ENCODE results near the gene FBXL7.

FBXL7 gene

DNA sequence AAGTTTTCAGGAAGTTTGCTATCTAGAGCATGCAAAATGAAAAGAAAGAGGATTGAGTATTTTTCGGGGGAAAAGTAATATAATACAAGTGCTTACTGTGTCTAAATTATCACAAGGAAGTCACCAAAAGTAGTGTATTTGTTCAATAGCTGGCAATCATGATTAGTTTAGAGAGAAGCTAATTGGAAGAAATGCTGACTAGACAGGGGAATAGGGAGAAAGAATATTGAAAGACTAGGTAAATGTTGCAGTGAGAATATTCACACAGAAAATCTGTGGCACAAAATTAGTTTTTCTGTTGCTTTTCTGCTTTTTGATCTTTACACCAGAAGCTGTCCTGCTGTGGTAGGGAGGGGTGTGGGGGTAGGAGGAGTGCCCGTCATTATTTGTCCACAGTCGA, 440.9 kb downstream of the FBXL7 start:
- DNase-seq (ENCODE audit: low spot score): no peak
- TF ChIP-seq, protein P1, sequence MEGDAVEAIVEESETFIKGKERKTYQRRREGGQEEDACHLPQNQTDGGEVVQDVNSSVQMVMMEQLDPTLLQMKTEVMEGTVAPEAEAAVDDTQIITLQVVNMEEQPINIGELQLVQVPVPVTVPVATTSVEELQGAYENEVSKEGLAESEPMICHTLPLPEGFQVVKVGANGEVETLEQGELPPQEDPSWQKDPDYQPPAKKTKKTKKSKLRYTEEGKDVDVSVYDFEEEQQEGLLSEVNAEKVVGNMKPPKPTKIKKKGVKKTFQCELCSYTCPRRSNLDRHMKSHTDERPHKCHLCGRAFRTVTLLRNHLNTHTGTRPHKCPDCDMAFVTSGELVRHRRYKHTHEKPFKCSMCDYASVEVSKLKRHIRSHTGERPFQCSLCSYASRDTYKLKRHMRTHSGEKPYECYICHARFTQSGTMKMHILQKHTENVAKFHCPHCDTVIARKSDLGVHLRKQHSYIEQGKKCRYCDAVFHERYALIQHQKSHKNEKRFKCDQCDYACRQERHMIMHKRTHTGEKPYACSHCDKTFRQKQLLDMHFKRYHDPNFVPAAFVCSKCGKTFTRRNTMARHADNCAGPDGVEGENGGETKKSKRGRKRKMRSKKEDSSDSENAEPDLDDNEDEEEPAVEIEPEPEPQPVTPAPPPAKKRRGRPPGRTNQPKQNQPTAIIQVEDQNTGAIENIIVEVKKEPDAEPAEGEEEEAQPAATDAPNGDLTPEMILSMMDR (IDR thresholded peaks at IDR 0.05; ENCODE audit: borderline replicate concordance, control extremely low read depth, extremely low read depth, insufficient read depth, missing control alignments): no peak
- in situ Hi-C loops (cut with MboI; ENCODE audit: low sequenced_read_pairs, unreplicated experiment): no loop called here

DNA sequence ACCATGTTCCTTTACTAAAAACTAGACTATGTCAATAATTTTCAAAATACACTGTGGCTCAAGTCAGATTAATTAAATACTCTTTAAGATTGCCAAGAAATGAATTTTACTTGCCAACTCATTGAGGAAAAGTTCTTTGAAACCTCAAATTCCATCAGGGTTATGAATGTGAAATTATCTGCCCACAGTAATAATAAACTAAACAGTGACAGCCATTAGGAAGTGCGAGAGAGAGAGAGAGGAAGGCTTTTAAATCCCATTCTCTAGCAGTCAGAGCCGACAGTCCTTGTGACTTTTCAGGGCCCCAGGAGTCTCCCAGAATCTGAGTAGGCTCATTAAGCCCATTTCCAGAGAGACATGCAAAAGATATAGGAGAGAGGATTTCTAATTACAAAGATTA, 443.5 kb downstream of the FBXL7 start:
- in situ Hi-C loops (cut with MboI; ENCODE audit: low sequenced_read_pairs, unreplicated experiment): no loop called here
- TF ChIP-seq, protein P1 (IDR thresholded peaks at IDR 0.05; ENCODE audit: borderline replicate concordance, control extremely low read depth, extremely low read depth, insufficient read depth, missing control alignments): no peak
- DNase-seq (ENCODE audit: low spot score): no peak

DNA sequence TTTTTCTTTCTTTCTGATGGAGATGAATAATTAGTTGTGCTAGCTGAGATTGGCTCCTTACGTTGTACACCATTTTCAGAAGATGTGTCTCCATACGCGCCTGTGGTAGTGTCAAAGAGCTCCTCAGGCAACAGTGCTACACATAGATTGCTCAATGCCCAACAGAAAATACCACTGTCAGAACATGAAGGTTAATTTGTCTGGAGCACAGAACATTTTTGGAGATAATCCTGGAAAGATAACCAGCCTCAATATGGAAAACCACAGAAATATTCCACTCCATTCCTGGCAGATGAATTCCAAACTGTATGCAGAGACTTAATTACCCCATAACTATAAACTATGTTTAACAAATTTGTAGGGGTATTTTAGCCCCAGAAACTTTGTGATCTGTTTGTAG, 446.0 kb downstream of the FBXL7 start:
- in situ Hi-C loops (cut with MboI; ENCODE audit: low sequenced_read_pairs, unreplicated experiment): no loop called here
- TF ChIP-seq, protein P1 (IDR thresholded peaks at IDR 0.05; ENCODE audit: borderline replicate concordance, control extremely low read depth, extremely low read depth, insufficient read depth, missing control alignments): no peak

DNA sequence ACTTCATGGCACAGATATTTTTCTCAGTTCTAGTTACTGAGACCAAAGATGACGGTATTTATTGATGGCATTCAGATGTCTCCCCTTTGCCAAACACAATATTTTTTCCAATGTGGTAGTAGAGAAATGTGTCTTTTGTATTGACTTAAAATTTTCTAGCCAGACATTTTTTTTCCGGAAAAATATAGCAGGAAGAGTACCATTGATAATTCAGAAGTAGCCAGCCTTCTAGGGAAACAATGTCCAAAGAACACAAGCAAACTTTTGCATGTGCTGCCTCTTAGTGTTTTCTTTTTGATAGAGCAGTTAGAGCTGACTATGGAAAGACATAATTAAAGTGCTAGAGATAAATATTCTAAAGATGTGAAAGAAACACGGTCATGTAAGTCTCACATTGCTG, 448.2 kb downstream of the FBXL7 start:
- TF ChIP-seq, protein P1 (IDR thresholded peaks at IDR 0.05; ENCODE audit: borderline replicate concordance, control extremely low read depth, extremely low read depth, insufficient read depth, missing control alignments): no peak
- in situ Hi-C loops (cut with MboI; ENCODE audit: low sequenced_read_pairs, unreplicated experiment): no loop called here
- no peak for DNase-seq (ENCODE audit: low spot score)

More for the DNA sequence above, 446.0 kb downstream of the FBXL7 start:
- DNase-seq (ENCODE audit: low spot score): no peak

DNA sequence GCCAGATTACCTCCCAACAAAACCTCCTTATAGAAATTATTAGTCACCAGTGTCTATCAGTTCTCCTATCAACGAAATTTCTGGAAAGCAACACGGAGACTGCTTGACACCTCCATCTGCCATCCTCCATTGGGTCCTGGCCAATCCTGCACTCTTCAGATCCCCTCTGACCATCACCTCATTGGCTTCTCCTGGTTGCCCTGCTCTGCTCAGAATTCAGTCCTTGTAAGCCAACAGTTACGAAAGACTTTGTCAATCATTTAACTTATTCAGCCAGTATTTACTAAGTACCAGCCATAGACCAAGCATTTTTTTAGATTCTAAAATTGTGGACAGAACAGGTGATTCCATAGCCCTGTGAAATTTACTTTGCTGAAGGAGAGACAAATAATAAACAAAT, 451.1 kb downstream of the FBXL7 start:
- no peak for DNase-seq (ENCODE audit: low spot score)

DNA sequence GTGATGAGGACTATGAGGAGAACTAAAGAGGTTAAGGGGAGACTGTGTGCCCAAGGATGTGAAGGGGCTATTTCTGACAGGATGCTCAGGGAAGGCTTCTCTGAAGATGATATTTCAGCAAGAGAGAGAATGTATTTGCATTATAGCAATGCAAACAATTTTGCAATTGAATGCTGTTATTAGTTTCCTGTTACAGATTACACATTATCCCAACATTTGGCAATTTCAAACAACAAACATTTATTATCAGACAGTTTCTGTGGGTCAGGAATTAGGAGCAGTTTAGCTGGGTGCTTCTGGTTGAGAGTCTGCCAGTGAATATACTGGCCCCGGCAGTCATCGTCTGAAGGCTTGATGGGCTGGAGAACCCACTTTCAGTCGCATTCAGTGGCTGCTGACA, 451.6 kb downstream of the FBXL7 start:
- DNase-seq (ENCODE audit: low spot score): no peak
- TF ChIP-seq, protein P1 (IDR thresholded peaks at IDR 0.05; ENCODE audit: borderline replicate concordance, control extremely low read depth, extremely low read depth, insufficient read depth, missing control alignments): no peak
- in situ Hi-C loops (cut with MboI; ENCODE audit: low sequenced_read_pairs, unreplicated experiment): no loop called here

More for the DNA sequence above, 451.1 kb downstream of the FBXL7 start:
- TF ChIP-seq, protein P1 (IDR thresholded peaks at IDR 0.05; ENCODE audit: borderline replicate concordance, control extremely low read depth, extremely low read depth, insufficient read depth, missing control alignments): no peak
- in situ Hi-C loops (cut with MboI; ENCODE audit: low sequenced_read_pairs, unreplicated experiment): no loop called here

DNA sequence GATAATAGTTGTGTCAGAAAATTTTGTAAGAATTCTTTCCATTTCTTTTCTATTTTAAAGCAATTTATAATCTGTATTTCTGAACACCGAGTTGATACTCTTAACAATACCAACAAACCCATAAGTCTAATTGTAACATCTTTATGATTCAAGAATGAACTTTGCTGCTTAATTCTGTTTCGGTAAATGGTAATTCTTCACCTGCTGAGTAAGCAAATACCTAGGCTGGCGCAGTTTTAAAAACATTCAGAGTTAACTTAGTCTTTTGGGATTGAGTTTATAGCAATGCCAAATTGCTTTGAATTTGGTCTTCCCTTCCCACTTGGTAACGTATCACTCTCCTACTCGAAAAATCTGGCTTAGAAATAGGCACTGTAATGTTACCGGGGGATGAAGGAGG, 456.6 kb downstream of the FBXL7 start:
- in situ Hi-C loops (cut with MboI; ENCODE audit: low sequenced_read_pairs, unreplicated experiment): no loop called here
- no peak for DNase-seq (ENCODE audit: low spot score)
- TF ChIP-seq, protein P1 (IDR thresholded peaks at IDR 0.05; ENCODE audit: borderline replicate concordance, control extremely low read depth, extremely low read depth, insufficient read depth, missing control alignments): no peak
